ENCODE data around the gene CHN2.
A peak's percentile ranks its signal among the peaks of the same experiment; 100 is the strongest.

CHN2 gene

DNA sequence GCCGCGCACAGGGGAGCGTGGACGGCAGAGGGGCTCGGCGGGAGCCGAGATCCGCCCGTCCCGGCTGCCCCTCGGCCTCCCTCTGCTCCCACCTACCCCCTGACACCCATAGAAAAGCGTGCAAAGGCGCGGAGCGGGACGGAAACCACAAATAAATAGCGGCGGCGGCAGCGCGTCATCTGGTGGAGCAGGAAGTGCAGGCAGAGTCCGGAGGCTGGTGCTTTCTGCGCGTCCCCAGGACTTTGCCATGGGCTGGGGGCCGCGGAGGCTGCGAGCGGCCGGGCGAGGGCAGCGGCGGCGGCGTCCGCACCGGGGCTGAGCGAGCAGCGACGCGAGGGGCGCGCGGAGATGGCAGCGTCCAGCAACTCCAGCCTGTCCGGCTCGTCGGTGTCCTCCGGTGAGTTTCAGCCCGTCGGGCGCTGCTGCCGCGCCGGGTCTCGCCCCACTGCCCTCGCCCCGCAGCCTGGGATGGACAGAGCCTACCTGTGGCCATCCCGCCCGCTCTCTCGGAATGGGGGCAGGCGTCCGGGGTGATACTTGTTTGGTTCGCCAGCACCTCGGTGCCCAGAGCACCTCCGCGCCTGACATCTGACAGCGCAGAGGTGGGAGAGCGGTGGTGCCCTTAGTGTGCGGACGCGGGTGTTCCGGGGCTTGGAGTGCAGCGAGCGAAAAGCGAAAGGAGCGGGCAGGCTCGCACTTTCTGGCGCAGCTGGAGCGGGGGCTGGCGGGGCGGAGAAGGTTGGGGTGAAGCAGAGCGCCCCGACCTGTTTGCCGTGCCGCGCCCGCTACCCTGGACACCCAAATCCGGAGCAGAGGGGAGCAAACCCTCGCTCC is at the start of gene CHN2:
Gene CHN2 (plus strand): TSS at position 182 of the 834 bp plus-strand sequence.
- CTCF ChIA-PET = no interaction called here
- POLR2A ChIA-PET = no interaction called here
- peak; percentile 58 for DNase-seq (ENCODE audit: extremely low spot score)
- TF ChIP-seq SUZ12 (IDR thresholded peaks at IDR 0.05) (no peak), FOXK2 (IDR thresholded peaks at IDR 0.05) (no peak), TARDBP (IDR thresholded peaks at IDR 0.05) (no peak), LEF1 (IDR thresholded peaks at IDR 0.05; ENCODE audit: borderline replicate concordance) (no peak), SP1 (IDR thresholded peaks at IDR 0.05) (no peak), ELF4 (IDR thresholded peaks at IDR 0.05) (no peak), ARNT (IDR thresholded peaks at IDR 0.05) (no peak), FOXM1 (IDR thresholded peaks at IDR 0.05; ENCODE audit: borderline replicate concordance) (no peak), HDGF (IDR thresholded peaks at IDR 0.05; ENCODE audit: borderline replicate concordance) (no peak)

DNA sequence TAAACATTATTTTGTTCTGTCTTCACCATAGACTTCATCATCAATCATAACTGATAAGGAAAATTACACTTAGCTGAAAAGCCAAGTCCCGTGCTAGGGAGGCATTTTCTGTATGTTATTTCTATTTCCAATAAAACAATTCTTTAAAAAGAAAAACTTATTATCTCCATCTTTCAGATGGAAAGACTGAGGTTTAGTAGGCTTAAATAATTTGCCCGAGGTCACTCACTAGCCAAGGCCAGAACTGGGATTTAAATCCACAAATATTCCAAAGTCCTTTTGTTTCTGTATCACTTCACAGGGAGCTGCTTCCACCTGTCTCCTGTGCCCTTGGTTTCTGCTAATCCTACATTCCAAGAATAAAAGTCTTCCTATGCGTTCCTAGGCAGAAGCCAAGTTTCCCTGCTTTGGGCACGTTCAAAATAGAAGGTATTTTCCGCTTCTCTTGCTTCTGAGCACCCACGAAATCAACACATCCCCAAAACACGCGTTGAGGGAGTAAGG is 49.0 kb upstream of the CHN2 start:
- POLR2A ChIA-PET = interaction anchor here (0.7 to 1.5 kb wide), 4 partner anchors 10 to 257 kb away, joined by 3 read pairs; no protein-coding TSS in a partner anchor
- TF ChIP-seq FOXA1 (IDR thresholded peaks at IDR 0.05) = no peak
- TF ChIP-seq SUZ12 (IDR thresholded peaks at IDR 0.05) = no peak
- no peak for TF ChIP-seq ZNF384 (IDR thresholded peaks at IDR 0.05)
- TF ChIP-seq L3MBTL2 (conservative IDR thresholded peaks at IDR 0.05) = no peak
- TF ChIP-seq FOXM1 (IDR thresholded peaks at IDR 0.05; ENCODE audit: borderline replicate concordance) = no peak
- no peak for TF ChIP-seq NFRKB (IDR thresholded peaks at IDR 0.05)
- no peak for TF ChIP-seq CTBP1 (IDR thresholded peaks at IDR 0.05; ENCODE audit: borderline replicate concordance)
- TF ChIP-seq FOXK2 (IDR thresholded peaks at IDR 0.05) = no peak
- no peak for TF ChIP-seq SP1 (IDR thresholded peaks at IDR 0.05)
- TF ChIP-seq ARNT (IDR thresholded peaks at IDR 0.05) = no peak
- TF ChIP-seq HDGF (IDR thresholded peaks at IDR 0.05; ENCODE audit: borderline replicate concordance) = no peak
- no peak for TF ChIP-seq BHLHE40 (IDR thresholded peaks at IDR 0.05; ENCODE audit: borderline replicate concordance)
- TF ChIP-seq ELF4 (IDR thresholded peaks at IDR 0.05) = no peak
- CTCF ChIA-PET = interaction anchor here (0.8 kb wide), 1 partner anchor 44 kb away, joined by 3 read pairs; no protein-coding TSS in a partner anchor
- no peak for DNase-seq (ENCODE audit: extremely low spot score)

DNA sequence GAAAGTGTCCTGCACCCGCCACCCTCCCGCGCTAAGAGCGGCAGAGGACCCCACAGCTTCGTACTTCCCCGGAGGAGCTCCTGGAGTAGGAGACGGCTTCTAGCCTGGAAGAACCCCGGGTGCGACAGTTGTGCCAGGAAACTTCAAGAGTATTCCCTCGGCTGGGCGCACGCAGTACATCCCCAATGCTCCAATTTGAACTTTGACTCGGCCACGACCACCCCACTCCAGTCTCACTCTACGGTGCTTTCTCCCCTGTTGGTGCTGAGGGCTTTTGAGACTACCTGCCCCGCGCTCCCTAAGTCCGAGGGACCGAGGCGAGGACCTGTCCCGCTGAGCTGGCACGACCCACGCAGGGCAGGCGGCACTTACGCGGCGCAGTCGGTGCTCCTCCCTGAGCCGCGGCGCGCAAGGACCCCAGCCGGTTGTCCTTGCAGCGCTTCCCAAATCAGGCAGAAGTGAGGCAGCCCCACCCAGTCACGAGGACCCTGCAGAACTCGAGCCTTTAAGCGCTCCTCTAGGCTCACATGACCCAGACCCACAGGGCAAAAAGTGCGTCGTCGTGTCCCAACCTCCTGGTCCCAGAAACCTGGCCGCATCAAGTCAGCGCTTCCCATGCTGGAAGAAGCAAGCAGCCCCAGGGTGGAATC is 48.4 kb upstream of the CHN2 start, which contains the start of gene CPVL:
Gene CPVL (minus strand): TSS at position 481 of the 650 bp plus-strand sequence. CDS start 25,476 bp downstream, outside the sequence.
- ChIA-PET POLR2A (interaction anchor here (0.7 to 1.8 kb wide), 9 partner anchors 9 to 256 kb away, joined by 3 to 4 read pairs (median 3); no protein-coding TSS in a partner anchor), CTCF (interaction anchor here (0.6 to 1.4 kb wide), 3 partner anchors 10 to 43 kb away, joined by 3 to 4 read pairs (median 3); no protein-coding TSS in a partner anchor)
- peak; percentile 81 for DNase-seq (ENCODE audit: extremely low spot score)
- TF ChIP-seq SP1 (IDR thresholded peaks at IDR 0.05) = no peak
- peak; percentile 95 for TF ChIP-seq L3MBTL2 (conservative IDR thresholded peaks at IDR 0.05)

DNA sequence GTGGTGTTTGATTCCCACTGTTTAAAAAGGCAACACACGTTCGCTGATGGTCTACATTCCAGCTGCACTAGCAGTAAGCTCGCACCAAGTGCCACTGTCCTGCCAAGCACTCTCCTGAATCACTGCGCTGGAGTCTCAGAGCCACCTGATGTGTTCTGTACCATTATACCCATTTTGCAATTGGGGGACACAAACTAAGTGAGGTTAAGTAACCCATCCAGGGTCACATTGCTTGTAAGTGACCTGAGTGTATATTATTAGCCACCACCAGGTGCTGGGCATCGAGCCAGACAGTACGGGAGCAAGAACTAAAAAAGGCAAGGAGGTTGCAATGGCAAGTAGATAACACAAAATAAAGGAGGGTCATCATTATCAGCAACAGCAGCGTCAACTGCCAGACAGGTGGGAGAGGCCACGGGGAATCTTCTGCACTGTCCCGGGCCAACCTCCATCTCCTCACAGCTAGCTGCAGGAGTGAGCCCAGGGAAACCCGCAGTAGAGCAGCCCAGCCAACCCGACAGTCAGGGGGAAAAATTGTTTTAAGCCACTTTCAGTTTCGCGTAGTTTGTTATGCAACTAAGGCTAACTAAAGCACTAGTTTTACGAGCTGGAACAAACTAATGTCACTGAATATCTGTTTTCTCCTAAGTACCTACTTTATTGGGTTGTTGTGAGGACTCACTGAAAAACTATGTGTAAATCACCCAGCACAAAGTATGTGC is 47.5 kb upstream of the CHN2 start:
- DNase-seq (ENCODE audit: extremely low spot score) = peak; percentile 30
- ChIA-PET POLR2A (interaction anchor here (0.9 to 1.8 kb wide), 8 partner anchors 8 to 200 kb away, joined by 3 to 4 read pairs (median 3); no protein-coding TSS in a partner anchor), CTCF (interaction anchor here (0.6 to 1.4 kb wide), 2 partner anchors 9 to 25 kb away, joined by 3 to 4 read pairs; no protein-coding TSS in a partner anchor)
- TF ChIP-seq HDGF (IDR thresholded peaks at IDR 0.05; ENCODE audit: borderline replicate concordance) (no peak), ZNF384 (IDR thresholded peaks at IDR 0.05) (no peak), NFRKB (IDR thresholded peaks at IDR 0.05) (no peak), LEF1 (IDR thresholded peaks at IDR 0.05; ENCODE audit: borderline replicate concordance) (no peak), FOXM1 (IDR thresholded peaks at IDR 0.05; ENCODE audit: borderline replicate concordance) (no peak), ELF4 (IDR thresholded peaks at IDR 0.05) (no peak), SUZ12 (IDR thresholded peaks at IDR 0.05) (no peak), FOXA1 (IDR thresholded peaks at IDR 0.05) (no peak), TARDBP (IDR thresholded peaks at IDR 0.05) (no peak), ARNT (IDR thresholded peaks at IDR 0.05) (no peak), BHLHE40 (IDR thresholded peaks at IDR 0.05; ENCODE audit: borderline replicate concordance) (no peak)
- TF ChIP-seq, protein P1, sequence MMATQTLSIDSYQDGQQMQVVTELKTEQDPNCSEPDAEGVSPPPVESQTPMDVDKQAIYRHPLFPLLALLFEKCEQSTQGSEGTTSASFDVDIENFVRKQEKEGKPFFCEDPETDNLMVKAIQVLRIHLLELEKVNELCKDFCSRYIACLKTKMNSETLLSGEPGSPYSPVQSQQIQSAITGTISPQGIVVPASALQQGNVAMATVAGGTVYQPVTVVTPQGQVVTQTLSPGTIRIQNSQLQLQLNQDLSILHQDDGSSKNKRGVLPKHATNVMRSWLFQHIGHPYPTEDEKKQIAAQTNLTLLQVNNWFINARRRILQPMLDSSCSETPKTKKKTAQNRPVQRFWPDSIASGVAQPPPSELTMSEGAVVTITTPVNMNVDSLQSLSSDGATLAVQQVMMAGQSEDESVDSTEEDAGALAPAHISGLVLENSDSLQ (IDR thresholded peaks at IDR 0.05) = no peak

DNA sequence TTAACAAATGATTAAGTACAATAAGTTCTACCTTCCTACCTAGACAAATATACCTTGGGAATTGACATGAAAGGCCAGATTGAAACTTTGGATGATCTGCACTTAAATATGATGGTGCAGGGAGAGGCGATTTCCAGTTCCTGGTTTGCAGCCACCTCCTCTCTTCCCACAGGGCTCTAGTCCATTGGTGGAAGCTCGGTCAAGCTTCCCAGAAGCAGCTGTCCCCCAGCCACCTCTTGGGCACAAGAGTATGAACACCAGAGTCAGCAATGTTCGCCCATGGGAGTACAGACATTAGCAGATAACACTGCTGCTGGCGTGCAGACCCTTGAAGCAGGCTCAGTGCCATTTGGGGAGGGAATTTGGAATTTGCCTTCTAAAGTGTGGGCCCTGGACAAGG is 46.8 kb upstream of the CHN2 start:
- ChIA-PET CTCF (interaction anchor here (1.4 kb wide), 1 partner anchor 24 kb away, joined by 3 read pairs; no protein-coding TSS in a partner anchor), POLR2A (interaction anchor here (1.8 kb wide), 1 partner anchor 22 kb away, joined by 4 read pairs; no protein-coding TSS in a partner anchor)
- no peak for DNase-seq (ENCODE audit: extremely low spot score)
- TF ChIP-seq L3MBTL2 (conservative IDR thresholded peaks at IDR 0.05) = no peak
- TF ChIP-seq, protein P1 (IDR thresholded peaks at IDR 0.05) = no peak
- TF ChIP-seq ELF4 (IDR thresholded peaks at IDR 0.05) = no peak
- TF ChIP-seq NFRKB (IDR thresholded peaks at IDR 0.05) = no peak
- no peak for TF ChIP-seq ARNT (IDR thresholded peaks at IDR 0.05)
- no peak for TF ChIP-seq CTBP1 (IDR thresholded peaks at IDR 0.05; ENCODE audit: borderline replicate concordance)
- TF ChIP-seq SP1 (IDR thresholded peaks at IDR 0.05) = no peak
- no peak for TF ChIP-seq LEF1 (IDR thresholded peaks at IDR 0.05; ENCODE audit: borderline replicate concordance)
- no peak for TF ChIP-seq HDGF (IDR thresholded peaks at IDR 0.05; ENCODE audit: borderline replicate concordance)
- no peak for TF ChIP-seq TARDBP (IDR thresholded peaks at IDR 0.05)
- no peak for TF ChIP-seq FOXK2 (IDR thresholded peaks at IDR 0.05)
- no peak for TF ChIP-seq ZNF384 (IDR thresholded peaks at IDR 0.05)
- no peak for TF ChIP-seq SUZ12 (IDR thresholded peaks at IDR 0.05)
- TF ChIP-seq FOXA1 (IDR thresholded peaks at IDR 0.05) = no peak
